PFSK-1 (cell line): Measurements from ENCODE around the gene R3HCC1L.

Experiments
- POLR2AphosphoS5 ChIP-seq: IDR thresholded peaks from 2 replicates; pipeline ENCODE4 v1.6.1; 2012; ENCODE audit warnings: low read depth, mild to moderate bottlenecking, control low read depth, low read length, moderate library complexity
- SIN3A ChIP-seq: IDR thresholded peaks from 2 replicates; pipeline ENCODE4 v1.6.1; 2012; ENCODE audit warnings: mild to moderate bottlenecking, low read length, moderate library complexity, borderline replicate concordance; ENCODE audit not compliant: insufficient read depth
- TAF1 ChIP-seq: IDR thresholded peaks from 2 replicates; pipeline ENCODE4 v1.6.1; 2012; ENCODE audit warnings: low read length, control low read depth, borderline replicate concordance; ENCODE audit not compliant: insufficient read depth

DNA sequence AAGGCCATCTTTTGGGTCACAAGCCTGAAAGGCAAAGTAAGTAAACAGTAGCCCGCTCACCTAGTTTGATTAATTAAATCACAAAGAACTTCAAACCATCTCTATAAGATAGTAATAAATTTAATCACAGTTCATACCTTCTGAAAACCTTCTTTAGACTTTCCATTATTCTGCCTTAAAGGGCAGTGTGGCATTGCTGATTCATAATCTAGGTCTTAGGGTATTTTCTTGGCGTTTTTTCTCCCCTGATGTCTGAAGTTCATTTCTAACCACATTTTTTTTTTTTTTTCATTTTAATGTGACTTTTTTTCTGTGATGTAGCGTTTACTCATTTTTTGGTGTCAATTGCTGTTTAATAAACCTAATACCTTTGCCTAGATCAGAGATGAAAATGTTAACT, 106.1 kb downstream of the R3HCC1L start:
- TF ChIP-seq POLR2AphosphoS5: no peak
- TF ChIP-seq SIN3A: no peak
- TF ChIP-seq TAF1: no peak
